ENCODE results near the gene ETV4. TPM values are rescaled to one million over a fixed set of nuclear protein-coding genes. Genes with fewer than 3 reads are reported as not detected.
A peak's percentile ranks its signal among the peaks of the same experiment; 100 is the strongest.

Gene ETV4
- total and polyA plus RNA-seq, 2 of the 13 experiments (the other 11 are each of a cell fraction or from before 2014, with no cell fraction given): 128 to 330 TPM

- TF ChIP-seq NFYC (CRISPR knock-in tag; IDR thresholded peaks at IDR 0.05) (no peak), FOXP4 (CRISPR knock-in tag; IDR thresholded peaks at IDR 0.05) (peak; percentile 62; the same call in 1 of the 2 replicates), ZFP91 (CRISPR knock-in tag; IDR thresholded peaks at IDR 0.05; ENCODE audit: borderline replicate concordance) (peak; percentile 39; the same call in 1 of the 2 replicates), THAP9 (CRISPR knock-in tag; IDR thresholded peaks at IDR 0.05; ENCODE audit: borderline replicate concordance) (peak; percentile 35; the same call in 1 of the 2 replicates), MTF1 (CRISPR knock-in tag; IDR thresholded peaks at IDR 0.05) (no peak), ZNF598 (CRISPR knock-in tag; IDR thresholded peaks at IDR 0.05; ENCODE audit: borderline replicate concordance) (peak; percentile 78), MXI1 (IDR thresholded peaks at IDR 0.05; ENCODE audit: borderline replicate concordance, low read depth, low read length) (no peak), HNF1B (CRISPR knock-in tag; IDR thresholded peaks at IDR 0.05) (peak; percentile 57; the same call in 1 of the 2 replicates), KAT7 (CRISPR knock-in tag; IDR thresholded peaks at IDR 0.05; ENCODE audit: borderline replicate concordance) (no peak), ZNF292 (CRISPR knock-in tag; IDR thresholded peaks at IDR 0.05; ENCODE audit: borderline replicate concordance, low read depth) (peak; percentile 62; the same call in 1 of the 2 replicates)
- TF ChIP-seq, protein P1, sequence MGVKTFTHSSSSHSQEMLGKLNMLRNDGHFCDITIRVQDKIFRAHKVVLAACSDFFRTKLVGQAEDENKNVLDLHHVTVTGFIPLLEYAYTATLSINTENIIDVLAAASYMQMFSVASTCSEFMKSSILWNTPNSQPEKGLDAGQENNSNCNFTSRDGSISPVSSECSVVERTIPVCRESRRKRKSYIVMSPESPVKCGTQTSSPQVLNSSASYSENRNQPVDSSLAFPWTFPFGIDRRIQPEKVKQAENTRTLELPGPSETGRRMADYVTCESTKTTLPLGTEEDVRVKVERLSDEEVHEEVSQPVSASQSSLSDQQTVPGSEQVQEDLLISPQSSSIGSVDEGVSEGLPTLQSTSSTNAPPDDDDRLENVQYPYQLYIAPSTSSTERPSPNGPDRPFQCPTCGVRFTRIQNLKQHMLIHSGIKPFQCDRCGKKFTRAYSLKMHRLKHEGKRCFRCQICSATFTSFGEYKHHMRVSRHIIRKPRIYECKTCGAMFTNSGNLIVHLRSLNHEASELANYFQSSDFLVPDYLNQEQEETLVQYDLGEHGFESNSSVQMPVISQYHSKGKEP (CRISPR knock-in tag; IDR thresholded peaks at IDR 0.05): no peak
- TF ChIP-seq, protein P2, sequence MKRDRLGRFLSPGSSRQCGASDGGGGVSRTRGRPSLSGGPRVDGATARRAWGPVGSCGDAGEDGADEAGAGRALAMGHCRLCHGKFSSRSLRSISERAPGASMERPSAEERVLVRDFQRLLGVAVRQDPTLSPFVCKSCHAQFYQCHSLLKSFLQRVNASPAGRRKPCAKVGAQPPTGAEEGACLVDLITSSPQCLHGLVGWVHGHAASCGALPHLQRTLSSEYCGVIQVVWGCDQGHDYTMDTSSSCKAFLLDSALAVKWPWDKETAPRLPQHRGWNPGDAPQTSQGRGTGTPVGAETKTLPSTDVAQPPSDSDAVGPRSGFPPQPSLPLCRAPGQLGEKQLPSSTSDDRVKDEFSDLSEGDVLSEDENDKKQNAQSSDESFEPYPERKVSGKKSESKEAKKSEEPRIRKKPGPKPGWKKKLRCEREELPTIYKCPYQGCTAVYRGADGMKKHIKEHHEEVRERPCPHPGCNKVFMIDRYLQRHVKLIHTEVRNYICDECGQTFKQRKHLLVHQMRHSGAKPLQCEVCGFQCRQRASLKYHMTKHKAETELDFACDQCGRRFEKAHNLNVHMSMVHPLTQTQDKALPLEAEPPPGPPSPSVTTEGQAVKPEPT (CRISPR knock-in tag; IDR thresholded peaks at IDR 0.05; ENCODE audit: low read depth): no peak
- TF ChIP-seq, protein P3, sequence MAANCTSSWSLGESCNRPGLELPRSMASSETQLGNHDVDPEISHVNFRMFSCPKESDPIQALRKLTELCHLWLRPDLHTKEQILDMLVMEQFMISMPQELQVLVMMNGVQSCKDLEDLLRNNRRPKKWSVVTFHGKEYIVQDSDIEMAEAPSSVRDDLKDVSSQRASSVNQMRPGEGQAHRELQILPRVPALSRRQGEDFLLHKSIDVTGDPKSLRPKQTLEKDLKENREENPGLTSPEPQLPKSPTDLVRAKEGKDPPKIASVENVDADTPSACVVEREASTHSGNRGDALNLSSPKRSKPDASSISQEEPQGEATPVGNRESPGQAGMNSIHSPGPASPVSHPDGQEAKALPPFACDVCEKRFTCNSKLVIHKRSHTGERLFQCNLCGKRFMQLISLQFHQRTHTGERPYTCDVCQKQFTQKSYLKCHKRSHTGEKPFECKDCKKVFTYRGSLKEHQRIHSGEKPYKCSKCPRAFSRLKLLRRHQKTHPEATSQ (CRISPR knock-in tag; IDR thresholded peaks at IDR 0.05; ENCODE audit: borderline replicate concordance): no peak
Measured at GRCh38 chr17:43578699-43579565, 32.8 kb upstream of the ETV4 start (continued).
